Prostate gland (tissue), 2 donors: ENCODE results near the gene DHX9. TPM values are rescaled to one million over a fixed set of nuclear protein-coding genes. Genes with fewer than 3 reads are reported as not detected.

Experiments
- DNase-seq: peaks from one replicate; pipeline ENCODE4 v3.0.0-alpha.2; 2019; ENCODE audit warnings: low spot score
- H3K27ac ChIP-seq, 2 donors: fragments of 200-600 bp; sonication (generic); 2 replicates each; pipeline ENCODE4 v1.5.1; 2017 to 2019
- H3K27me3 ChIP-seq: fragments of 200-600 bp; sonication (generic); replicated peaks from 2 replicates; pipeline ENCODE4 v1.5.1; 2019; ENCODE audit not compliant: insufficient read depth
- H3K36me3 ChIP-seq, 2 donors: fragments of 200-600 bp; sonication (generic); 1 replicate in 1 of 2; 2 replicates in 1 of 2; pipeline versions ENCODE4 v1.5.1 to v1.8.1; 2017 to 2019
- H3K4me1 ChIP-seq: fragments of 200-600 bp; sonication (generic); replicated peaks from 2 replicates; pipeline ENCODE4 v1.5.1; 2019
- H3K4me3 ChIP-seq, 2 donors: fragments of 200-600 bp; sonication (generic); 2 replicates each; pipeline ENCODE4 v1.5.1; 2017 to 2019
- H3K9me3 ChIP-seq: fragments of 200-600 bp; sonication (generic); 2 replicates; pipeline ENCODE4 v1.5.1; 2017
- CTCF ChIP-seq, 4 experiments: fragments of 200-600 bp in 2 of 4; fragments of 450-650 bp in 2 of 4; sonication (generic) in 2 of 4; IDR thresholded peaks; 1 replicate in 3 of 4; 2 replicates in 1 of 4; pipeline ENCODE4 v1.5.1; 2016 to 2019; ENCODE audit warnings: antibody characterized with exemption in 4 of 4, mild to moderate bottlenecking in 2 of 4, moderate library complexity in 2 of 4
- POLR2A ChIP-seq: fragments of 450-650 bp; IDR thresholded peaks from one replicate; pipeline ENCODE4 v1.6.1; 2016; ENCODE audit warnings: antibody characterized with exemption, mild to moderate bottlenecking
- POLR2AphosphoS5 ChIP-seq: sonication (generic); formaldehyde crosslinking; IDR thresholded peaks from one replicate; pipeline ENCODE4 v1.6.1; 2017; ENCODE audit warnings: antibody characterized with exemption
- WGBS: methylation state at CpG from one replicate; pipeline ENCODE4 v1.1.5; 2018; 5-methylcytosine and 5-hydroxymethylcytosine counted together
- intact Hi-C: fragments of 100-400 bp; cut with DNase I; formaldehyde crosslinking; loops from one replicate; pipeline ENCODE4 v1.14.2; 2022
- total RNA-seq, 2 donors: library from RNA; depleted of rRNA; stranded (reverse); fragments of >200 nt; gene quantifications; one replicate each; pipeline ENCODE4 v1.1.0, GENCODE V29; 2016

DHX9 gene
- total RNA-seq, 2 donors from 2014 or later: 97.4 to 103 TPM

GRCh38 chr1:182910143-182910542 is 71.0 kb downstream of the DHX9 start:
- Histone ChIP-seq H3K4me1 (no peaks in the 10 kb centered on the region), H3K27ac (no peak overlapping the region), H3K36me3 (no peaks in the 10 kb centered on the region), H3K4me3 (no peak overlapping the region), H3K9me3 (no peaks in the 10 kb centered on the region), H3K27me3 (no peaks in the 10 kb centered on the region)
- DNase-seq: no peak
- TF ChIP-seq POLR2A: no peak
- no peak for TF ChIP-seq POLR2AphosphoS5
- TF ChIP-seq CTCF (IDR thresholded peaks at IDR 0.05): no peak
- WGBS: 95% methylated on average over 1 of the region's 1 CpG
- intact Hi-C loops: no loop called here

DNA sequence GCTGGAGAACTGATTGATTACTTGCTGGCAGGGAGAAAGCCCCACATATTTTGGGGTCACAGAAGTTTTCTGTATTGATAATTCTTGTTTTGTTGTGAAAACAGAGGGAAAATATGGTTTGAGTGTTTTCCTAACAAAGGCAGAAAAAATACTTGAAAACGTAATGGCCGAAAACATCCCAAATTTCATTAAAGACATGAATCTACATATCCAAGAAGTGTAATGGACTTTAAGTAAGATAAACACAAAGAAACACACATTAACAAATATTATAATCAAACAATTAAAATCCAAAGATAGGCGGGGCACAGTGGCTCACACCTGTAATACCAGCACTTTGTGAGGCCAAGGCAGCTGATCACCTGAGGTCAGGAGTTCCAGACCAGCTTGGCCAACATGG is 74.3 kb downstream of the DHX9 start:
- Histone ChIP-seq H3K27ac (no peak overlapping the region), H3K27me3 (no peaks in the 10 kb centered on the region), H3K4me3 (no peak overlapping the region), H3K36me3 (no peaks in the 10 kb centered on the region), H3K4me1 (no peaks in the 10 kb centered on the region), H3K9me3 (no peaks in the 10 kb centered on the region)
- DNase-seq: no peak
- intact Hi-C loops: no loop called here
- TF ChIP-seq POLR2AphosphoS5 (no peak), CTCF (IDR thresholded peaks at IDR 0.05) (no peak), POLR2A (no peak)
- 97% methylated on average over 3 of the region's 3 CpGs for WGBS

GRCh38 chr1:182917378-182917777 is 78.2 kb downstream of the DHX9 start:
- Histone ChIP-seq H3K27me3 (no peaks in the 10 kb centered on the region), H3K4me1 (no peaks in the 10 kb centered on the region), H3K36me3 (no peaks in the 10 kb centered on the region), H3K9me3 (no peaks in the 10 kb centered on the region), H3K27ac (no peak overlapping the region), H3K4me3 (no peak overlapping the region)
- intact Hi-C loops: no loop called here
- no peak for DNase-seq
- WGBS: 82% methylated on average over 3 of the region's 3 CpGs
- TF ChIP-seq CTCF (IDR thresholded peaks at IDR 0.05) (no peak), POLR2AphosphoS5 (no peak), POLR2A (no peak)

- intact Hi-C loops: no loop called here
These were observed 86.5 kb downstream of the DHX9 start for GRCh38 chr1:182925661-182926060.

More at GRCh38 chr1:182925661-182926060, 86.5 kb downstream of the DHX9 start:
- H3K36me3 ChIP-seq: no peaks in the 10 kb centered on the region
- no peak overlapping the region for H3K27ac ChIP-seq
- H3K4me1 ChIP-seq: no peaks in the 10 kb centered on the region
- 95% methylated on average over 1 of the region's 1 CpG for WGBS
- no peak overlapping the region for H3K4me3 ChIP-seq
- no peak for DNase-seq
- no peaks in the 10 kb centered on the region for H3K9me3 ChIP-seq
- no peaks in the 10 kb centered on the region for H3K27me3 ChIP-seq
- TF ChIP-seq POLR2AphosphoS5 (no peak), CTCF (IDR thresholded peaks at IDR 0.05) (no peak), POLR2A (no peak)
